Body of pancreas (tissue), 4 donors: ENCODE measurements around the gene VAMP4. TPM values are rescaled to one million over a fixed set of nuclear protein-coding genes. Genes with fewer than 3 reads are reported as not detected.

ENCODE experiments used
- ATAC-seq: fragments of 150-250 bp; one replicate; pipeline ENCODE4 v1.9.1; 2016
- DNase-seq, 4 donors: peaks; one replicate each; pipeline ENCODE4 v3.0.0-alpha.2; 2019
- H3K27ac ChIP-seq, 4 donors: fragments of 200-600 bp; sonication (generic); 1 replicate in 3 of 4; 2 replicates in 1 of 4; pipeline versions ENCODE4 v1.5.1 to v1.6.1; 2016 to 2019; ENCODE audit warnings: mild to moderate bottlenecking in 1 of 4, mixed read lengths in 1 of 4, moderate library complexity in 1 of 4
- H3K27me3 ChIP-seq, 2 donors: fragments of 200-600 bp; sonication (generic); one replicate each; pipeline ENCODE4 v1.6.0; 2016; ENCODE audit warnings: mild to moderate bottlenecking in 1 of 2
- H3K36me3 ChIP-seq, 2 donors: fragments of 200-600 bp; sonication (generic); replicated peaks in 1 of 2; 2 replicates each; pipeline ENCODE4 v1.5.1; 2016; ENCODE audit warnings: low read depth in 2 of 2; ENCODE audit not compliant: insufficient read depth in 1 of 2
- H3K4me1 ChIP-seq: fragments of 200-600 bp; sonication (generic); one replicate; pipeline ENCODE4 v1.6.0; 2016
- H3K4me3 ChIP-seq, 2 donors: fragments of 200-600 bp; sonication (generic); 1 replicate in 1 of 2; 2 replicates in 1 of 2; pipeline ENCODE4 v1.5.1; 2016 to 2019
- H3K9me3 ChIP-seq, 3 donors: fragments of 200-600 bp; sonication (generic); 1 replicate in 2 of 3; 2 replicates in 1 of 3; pipeline ENCODE4 v1.5.1; 2016
- CTCF ChIP-seq, 7 experiments: fragments of 450-650 bp in 4 of 7; fragments of 200-600 bp in 3 of 7; sonication (generic) in 3 of 7; IDR thresholded peaks; one replicate each; pipeline ENCODE4 v1.5.1; 2016 to 2019; ENCODE audit warnings: antibody characterized with exemption in 7 of 7
- POLR2A ChIP-seq, 3 donors: fragments of 450-650 bp; IDR thresholded peaks; one replicate each; pipeline ENCODE4 v1.6.1; 2016; ENCODE audit warnings: antibody characterized with exemption in 3 of 3, mild to moderate bottlenecking in 2 of 3
- WGBS, 2 donors: methylation state at CpG; one replicate each; pipeline ENCODE4 v1.1.5; 2017; 5-methylcytosine and 5-hydroxymethylcytosine counted together
- intact Hi-C: fragments of 100-400 bp; cut with DNase I; formaldehyde crosslinking; loops from one replicate; pipeline ENCODE4 v1.15.1; 2023
- total RNA-seq, 2 donors: library from RNA; depleted of rRNA; stranded (reverse); fragments of >200 nt; gene quantifications; one replicate each; pipeline ENCODE4 v1.1.0, GENCODE V29; 2016

VAMP4 gene
- total RNA-seq, 2 donors from 2014 or later: 5.6 to 8.8 TPM

GRCh38 chr1:171718216-171718615, 23.6 kb downstream of the VAMP4 start:
- no peak for ATAC-seq
- TF ChIP-seq POLR2A (IDR thresholded peaks at IDR 0.05) (no peak), CTCF (IDR thresholded peaks at IDR 0.05) (no peak)
- DNase-seq: no peak
- no peak overlapping the region for H3K4me3 ChIP-seq
- 90 to 91% methylated on average over 1 of the region's 1 CpG for WGBS, 2 donors
- no peak overlapping the region for H3K27ac ChIP-seq
- no peaks in the 10 kb centered on the region for H3K27me3 ChIP-seq
- H3K9me3 ChIP-seq: no peaks in the 10 kb centered on the region
- peaks cover 0 to 2% of the 10 kb centered on the region in 2 donors for H3K36me3 ChIP-seq
- H3K4me1 ChIP-seq: no peaks in the 10 kb centered on the region
- intact Hi-C loops: no loop called here

DNA sequence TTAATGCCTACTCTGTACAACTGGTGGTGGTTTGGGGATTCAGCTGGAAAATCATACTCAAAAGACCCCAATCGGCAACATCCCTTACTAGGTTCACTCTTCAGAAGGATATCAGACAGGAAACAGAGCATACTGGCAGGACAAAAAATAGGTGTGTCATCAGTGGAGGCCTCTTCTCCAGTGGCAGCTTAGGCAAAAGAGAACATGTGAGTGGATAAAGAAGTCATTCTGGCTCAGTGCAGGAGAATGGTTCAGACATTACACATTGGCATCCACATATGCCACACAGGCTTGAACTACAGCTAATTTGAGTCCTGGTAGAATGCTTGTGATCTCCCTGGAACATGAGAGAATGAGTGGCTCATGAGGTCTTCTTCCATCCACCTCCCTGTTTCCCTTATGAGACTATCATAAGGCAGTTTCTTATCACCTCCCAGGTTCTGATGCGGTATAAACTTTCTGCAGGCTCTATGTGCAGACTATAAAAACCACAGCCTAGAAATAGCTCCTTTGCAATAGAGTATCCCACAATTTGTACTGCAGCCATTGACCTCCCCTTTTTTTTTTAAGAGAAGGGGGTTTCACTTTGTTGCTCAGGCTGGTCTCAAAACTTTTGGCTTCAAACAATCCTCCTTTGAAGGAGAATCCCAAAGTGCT, 24.7 kb downstream of the VAMP4 start:
- intact Hi-C loops: no loop called here
- WGBS, 2 donors: 91% methylated on average over 2 of the region's 2 CpGs
- Histone ChIP-seq H3K27me3 (no peaks in the 10 kb centered on the region), H3K36me3 (peaks cover 0 to 2% of the 10 kb centered on the region in 2 donors), H3K9me3 (no peaks in the 10 kb centered on the region), H3K27ac (no peak overlapping the region), H3K4me1 (no peaks in the 10 kb centered on the region), H3K4me3 (no peak overlapping the region)
- no peak for DNase-seq
- no peak for TF ChIP-seq POLR2A (IDR thresholded peaks at IDR 0.05)
- TF ChIP-seq CTCF (IDR thresholded peaks at IDR 0.05): no peak
- no peak for ATAC-seq

- 62 to 65% methylated on average over 3 of the region's 3 CpGs for whole genome bisulfite sequencing, 2 donors
- intact Hi-C loops: no loop called here
- H3K4me1 ChIP-seq: no peaks in the 10 kb centered on the region
- H3K27ac ChIP-seq: no peak overlapping the region
- H3K36me3 ChIP-seq: peaks cover 0 to 2% of the 10 kb centered on the region in 2 donors
- H3K4me3 ChIP-seq: no peak overlapping the region
- ATAC-seq (no peak), DNase-seq (no peak)
- no peaks in the 10 kb centered on the region for H3K9me3 ChIP-seq
- TF ChIP-seq POLR2A (IDR thresholded peaks at IDR 0.05) (no peak), CTCF (IDR thresholded peaks at IDR 0.05) (no peak)
- no peaks in the 10 kb centered on the region for H3K27me3 ChIP-seq
Observed at GRCh38 chr1:171716616-171717015, 25.2 kb downstream of the VAMP4 start.

DNA sequence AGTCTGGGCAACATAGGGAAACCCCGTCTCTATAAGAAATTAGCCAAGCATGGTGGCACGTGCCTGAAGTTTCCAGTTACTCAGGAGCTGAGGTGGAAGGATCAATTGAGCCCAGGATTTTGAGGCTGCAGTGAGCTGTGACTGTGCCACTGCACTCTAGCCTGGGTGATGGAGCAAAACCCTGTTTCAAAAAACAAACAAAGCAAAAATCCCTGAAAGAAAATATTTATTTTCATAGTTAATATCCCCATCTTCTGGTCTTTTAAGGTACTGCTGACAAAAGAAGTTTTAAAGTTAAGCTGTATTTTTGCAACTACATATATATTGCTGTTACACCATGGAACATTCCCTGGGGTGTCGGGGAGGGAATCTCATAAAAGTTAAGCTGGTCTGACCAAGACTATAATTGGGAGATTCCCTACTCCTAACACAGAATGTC, 26.0 kb downstream of the VAMP4 start:
- DNase-seq: no peak
- Histone ChIP-seq H3K4me1 (no peaks in the 10 kb centered on the region), H3K36me3 (peaks cover 0 to 2% of the 10 kb centered on the region in 2 donors), H3K27me3 (no peaks in the 10 kb centered on the region), H3K4me3 (no peak overlapping the region), H3K9me3 (no peaks in the 10 kb centered on the region), H3K27ac (no peak overlapping the region)
- no peak for ATAC-seq
- TF ChIP-seq POLR2A (IDR thresholded peaks at IDR 0.05): no peak
- peak in 4 of 7 experiments; percentile 12 to 33 (median 24) for TF ChIP-seq CTCF (IDR thresholded peaks at IDR 0.05)
- WGBS, 2 donors: 78 to 95% methylated on average over 3 of the region's 3 CpGs
- intact Hi-C loops: no loop called here

GRCh38 chr1:171712341-171712740, 29.5 kb downstream of the VAMP4 start:
- Histone ChIP-seq H3K4me3 (no peak overlapping the region), H3K27ac (no peak overlapping the region), H3K36me3 (peaks cover 0 to 6% of the 10 kb centered on the region in 2 donors), H3K9me3 (no peaks in the 10 kb centered on the region), H3K27me3 (no peaks in the 10 kb centered on the region), H3K4me1 (no peaks in the 10 kb centered on the region)
- TF ChIP-seq POLR2A (IDR thresholded peaks at IDR 0.05): no peak
- TF ChIP-seq CTCF (IDR thresholded peaks at IDR 0.05): no peak
- intact Hi-C loops: no loop called here
- ATAC-seq: no peak
- WGBS, 2 donors: 97 to 100% methylated on average over 1 of the region's 1 CpG
- DNase-seq: no peak
